DOHH2 (cell line): ENCODE measurements around the gene CRTAC1.

Source experiments
- H3F3A ChIP-seq: fragments of 200-600 bp; sonication (generic), shearing (Covaris generic); 2 replicates; pipeline ENCODE4 v1.6.0; 2016; ENCODE audit warnings: antibody characterized with exemption, mild to moderate bottlenecking; ENCODE audit not compliant: control insufficient read depth, insufficient read depth
- H3K27ac ChIP-seq: fragments of 200-600 bp; sonication (generic); 2 replicates; pipeline ENCODE4 v1.5.1; 2014; ENCODE audit warnings: low read depth, mild to moderate bottlenecking, low read length, moderate library complexity
- H3K27me3 ChIP-seq: fragments of 200-600 bp; sonication (generic); 2 replicates; pipeline ENCODE4 v1.6.1; 2014; ENCODE audit warnings: mild to moderate bottlenecking, low read length, mixed read lengths; ENCODE audit not compliant: control insufficient read depth
- H3K36me3 ChIP-seq: fragments of 200-600 bp; sonication (generic); 2 replicates; pipeline ENCODE4 v1.6.1; 2014; ENCODE audit warnings: mild to moderate bottlenecking, low read length, moderate library complexity, mixed read lengths; ENCODE audit not compliant: control insufficient read depth
- H3K4me1 ChIP-seq: fragments of 200-600 bp; sonication (generic); 2 replicates; pipeline ENCODE4 v1.6.1; 2014; ENCODE audit warnings: mild to moderate bottlenecking, low read length, mixed read lengths; ENCODE audit not compliant: control insufficient read depth
- H3K4me2 ChIP-seq: fragments of 200-600 bp; sonication (generic); 2 replicates; pipeline ENCODE4 v1.6.0; 2014; ENCODE audit warnings: mild to moderate bottlenecking, low read length, moderate library complexity
- H3K4me3 ChIP-seq: fragments of 200-600 bp; sonication (generic); 2 replicates; pipeline ENCODE4 v1.5.1; 2014; ENCODE audit warnings: mild to moderate bottlenecking, low read length, mixed read lengths
- H3K79me2 ChIP-seq: fragments of 200-600 bp; sonication (generic); 2 replicates; pipeline ENCODE4 v1.6.1; 2014; ENCODE audit warnings: mild to moderate bottlenecking, low read length, mixed read lengths; ENCODE audit not compliant: control insufficient read depth
- H3K9me2 ChIP-seq: fragments of 200-600 bp; sonication (generic); replicated peaks from 2 replicates; pipeline ENCODE4 v1.6.1; 2014; ENCODE audit warnings: mild to moderate bottlenecking, low read length, mixed read lengths; ENCODE audit not compliant: control insufficient read depth
- H3K9me3 ChIP-seq: fragments of 200-600 bp; sonication (generic); 2 replicates; pipeline ENCODE4 v1.6.1; 2014; ENCODE audit warnings: antibody characterized with exemption, low read length, mixed read lengths; ENCODE audit not compliant: control insufficient read depth, insufficient read depth
- H4K20me1 ChIP-seq: fragments of 200-600 bp; sonication (generic); 2 replicates; pipeline ENCODE4 v1.6.0; 2014; ENCODE audit warnings: low read depth, mild to moderate bottlenecking, antibody characterized with exemption, low read length, moderate library complexity; ENCODE audit not compliant: control insufficient read depth, insufficient read depth
- CTCF ChIP-seq: fragments of 200-600 bp; sonication (generic); IDR thresholded peaks from one replicate; pipeline ENCODE4 v1.5.1; 2014; ENCODE audit warnings: antibody characterized with exemption, mild to moderate bottlenecking, low read depth, low read length; ENCODE audit not compliant: poor library complexity, severe bottlenecking
- EZH2phosphoT487 ChIP-seq: fragments of 200-600 bp; sonication (generic); IDR thresholded peaks from 2 replicates; pipeline ENCODE4 v1.6.1; 2017; ENCODE audit warnings: borderline replicate concordance, mild to moderate bottlenecking, antibody characterized with exemption, low read length, moderate library complexity, mixed read lengths

CRTAC1 gene

GRCh38 chr10:97974100-97974499 lies 56.3 kb downstream of the CRTAC1 start:
- no peaks in the 10 kb centered on the region for H3K9me3 ChIP-seq
- H3K9me2 ChIP-seq: no peaks in the 10 kb centered on the region
- H3F3A ChIP-seq: no peaks in the 10 kb centered on the region
- no peak overlapping the region for H3K4me2 ChIP-seq
- no peak overlapping the region for H3K27ac ChIP-seq
- no peaks in the 10 kb centered on the region for H3K4me1 ChIP-seq
- H3K27me3 ChIP-seq: no peaks in the 10 kb centered on the region
- no peaks in the 10 kb centered on the region for H3K36me3 ChIP-seq
- TF ChIP-seq CTCF: no peak
- TF ChIP-seq EZH2phosphoT487: no peak
- H3K4me3 ChIP-seq: no peak overlapping the region
- no peaks in the 10 kb centered on the region for H4K20me1 ChIP-seq
- H3K79me2 ChIP-seq: no peaks in the 10 kb centered on the region

- Histone ChIP-seq H3K27me3 (peaks cover 2% of the 10 kb centered on the region; the same call in 1 of the 2 replicates), H3K4me3 (no peak overlapping the region), H3K9me2 (no peaks in the 10 kb centered on the region), H3K79me2 (no peaks in the 10 kb centered on the region), H3K4me1 (no peaks in the 10 kb centered on the region), H3F3A (no peaks in the 10 kb centered on the region), H3K27ac (no peak overlapping the region), H4K20me1 (no peaks in the 10 kb centered on the region), H3K36me3 (no peaks in the 10 kb centered on the region), H3K9me3 (no peaks in the 10 kb centered on the region), H3K4me2 (no peak overlapping the region)
- TF ChIP-seq CTCF (no peak), EZH2phosphoT487 (no peak)
These were observed 60.8 kb downstream of the CRTAC1 start for GRCh38 chr10:97969538-97970079.

- Histone ChIP-seq H3K79me2 (no peaks in the 10 kb centered on the region), H3K9me3 (no peaks in the 10 kb centered on the region), H3K4me1 (no peaks in the 10 kb centered on the region), H3K27ac (no peak overlapping the region), H3K4me2 (no peak overlapping the region), H3K4me3 (no peak overlapping the region), H3K27me3 (peaks cover 8% of the 10 kb centered on the region), H3K36me3 (no peaks in the 10 kb centered on the region), H3K9me2 (no peaks in the 10 kb centered on the region), H3F3A (no peaks in the 10 kb centered on the region), H4K20me1 (no peaks in the 10 kb centered on the region)
- TF ChIP-seq EZH2phosphoT487 (no peak), CTCF (no peak)
These were observed 65.7 kb downstream of the CRTAC1 start for GRCh38 chr10:97964748-97965147.
